Endothelial cell of umbilical vein (primary cell): Measurements from ENCODE around the gene TNFRSF14. TPM values are rescaled to one million over a fixed set of nuclear protein-coding genes. Genes with fewer than 3 reads are reported as not detected.

Source experiments
- BruUV-seq: library from RNA; stranded (reverse); fragments of 400-500 nt; replicated peaks from 2 replicates; lab custom pipeline; 2021; lab: Mats Ljungman, UMichigan
- CTCF ChIA-PET: fragments of 300-600, 350-600 bp; sonication (Branson Sonifier 250); formaldehyde crosslinking; loops from one replicate; lab custom pipeline; 2021; ENCODE audit warnings: antibody characterized with exemption, inconsistent platforms; lab: Charles Lee
- POLR2A ChIA-PET: fragments of 300-600, 350-600 bp; sonication (Branson Sonifier 250); formaldehyde crosslinking; loops from one replicate; lab custom pipeline; 2021; ENCODE audit warnings: antibody characterized with exemption, inconsistent platforms; lab: Charles Lee
- DNase-seq: peaks from one replicate; pipeline ENCODE4 v3.0.0-alpha.2; 2011; ENCODE audit warnings: low read depth, low spot score
- FAIRE-seq: peaks from 2 replicates; lab custom pipeline; 2011; peaks lifted over from hg19 to GRCh38; lab: Jason Lieb, UNC
- H2AFZ ChIP-seq: 2 replicates; pipeline ENCODE4 v1.6.0; 2012; ENCODE audit warnings: low read depth, low read length, control low read depth, inconsistent platforms
- H3K27ac ChIP-seq: 2 replicates; pipeline ENCODE4 v1.5.1; 2011; ENCODE audit warnings: low read depth, mild to moderate bottlenecking, control low read depth, low read length, moderate library complexity; ENCODE audit not compliant: insufficient read depth
- H3K27me3 ChIP-seq, 2 experiments: 2 replicates each; pipeline versions ENCODE4 v1.6.0 to v1.6.1; 2011; ENCODE audit warnings: low read length in 2 of 2, mixed read lengths in 1 of 2; ENCODE audit not compliant: control insufficient read depth in 2 of 2, insufficient read depth in 2 of 2
- H3K36me3 ChIP-seq, 2 experiments: 2 replicates in 1 of 2; 3 replicates in 1 of 2; pipeline ENCODE4 v1.5.1; 2011; ENCODE audit warnings: low read length in 2 of 2, mild to moderate bottlenecking in 1 of 2, moderate library complexity in 1 of 2; ENCODE audit not compliant: control insufficient read depth in 2 of 2, insufficient read depth in 2 of 2; ENCODE audit errors: extremely low read depth in 1 of 2
- H3K4me1 ChIP-seq: 3 replicates; pipeline ENCODE4 v1.5.1; 2011; ENCODE audit warnings: mild to moderate bottlenecking, low read length; ENCODE audit not compliant: control insufficient read depth, insufficient read depth; ENCODE audit errors: extremely low read depth
- H3K4me2 ChIP-seq: 2 replicates; pipeline ENCODE4 v1.6.1; 2011; ENCODE audit warnings: low read length, control low read depth, mixed read lengths; ENCODE audit not compliant: insufficient read depth
- H3K4me3 ChIP-seq, 3 experiments: fragments of 200-600 bp in 1 of 3; sonication (generic), shearing (Covaris generic) in 1 of 3; replicated peaks in 1 of 3; 2 replicates each; pipeline ENCODE4 v1.5.1; 2011 to 2016; ENCODE audit warnings: control low read depth in 3 of 3, low read length in 3 of 3, mild to moderate bottlenecking in 2 of 3, inconsistent platforms in 1 of 3, low read depth in 1 of 3, moderate library complexity in 1 of 3; ENCODE audit not compliant: insufficient read depth in 1 of 3
- H3K79me2 ChIP-seq: 2 replicates; pipeline ENCODE4 v1.6.0; 2012; ENCODE audit warnings: low read length, inconsistent platforms; ENCODE audit not compliant: control insufficient read depth, insufficient read depth
- H3K9ac ChIP-seq: replicated peaks from 2 replicates; pipeline ENCODE3; 2011; ENCODE audit warnings: low read length, control low read depth; ENCODE audit not compliant: insufficient read depth; ENCODE audit errors: extremely low read depth
- H3K9me1 ChIP-seq: replicated peaks from 3 replicates; pipeline ENCODE4 v1.6.0; 2011; ENCODE audit warnings: mild to moderate bottlenecking, low read length; ENCODE audit not compliant: control insufficient read depth, insufficient read depth; ENCODE audit errors: extremely low read depth
- H3K9me3 ChIP-seq: replicated peaks from 2 replicates; pipeline ENCODE4 v1.5.1; 2012; ENCODE audit warnings: low read length, inconsistent platforms; ENCODE audit not compliant: control insufficient read depth, insufficient read depth
- H4K20me1 ChIP-seq: replicated peaks from 2 replicates; pipeline ENCODE3; 2011; ENCODE audit warnings: mild to moderate bottlenecking, low read length; ENCODE audit not compliant: control insufficient read depth, insufficient read depth; ENCODE audit errors: extremely low read depth
- EZH2 ChIP-seq: IDR thresholded peaks from 2 replicates; pipeline ENCODE4 v1.6.1; 2012; ENCODE audit warnings: borderline replicate concordance, low read depth, mild to moderate bottlenecking, moderate library complexity, low read length, inconsistent platforms; ENCODE audit not compliant: severe bottlenecking
- GATA2 ChIP-seq: IDR thresholded peaks from 2 replicates; pipeline ENCODE4 v1.7.0; 2011; ENCODE audit warnings: low read depth, mild to moderate bottlenecking, moderate library complexity, mixed read lengths, low read length; ENCODE audit not compliant: insufficient read length, insufficient read depth
- JUN ChIP-seq: IDR thresholded peaks from 2 replicates; pipeline ENCODE4 v1.6.1; 2011; ENCODE audit warnings: borderline replicate concordance, low read depth; ENCODE audit not compliant: insufficient read length, insufficient read depth
- POLR2A ChIP-seq: IDR thresholded peaks from 2 replicates; pipeline ENCODE4 v1.6.1; 2012; ENCODE audit warnings: low read depth, mild to moderate bottlenecking, control low read depth, low read length
- dilution Hi-C: fragments of 300-500 bp; cut with MboI; formaldehyde crosslinking; loops from one replicate; pipeline ENCODE4 v1.15.0; 2019; ENCODE audit warnings: low sequenced_read_pairs; ENCODE audit not compliant: extremely low pct_ligation_motif_present
- intact Hi-C: fragments of 100-400 bp; cut with micrococcal nuclease; formaldehyde crosslinking; loops from one replicate; pipeline ENCODE4 v1.10.0; 2022
- polyA plus RNA-seq, 4 experiments: library from polyadenylated mRNA; depleted of rRNA in 3 of 4; stranded (reverse) in 3 of 4; unstranded in 1 of 4; fragments of >200 nt; gene quantifications; 2 replicates each; pipeline versions ENCODE4 v1.2.1 to v1.2.3, GENCODE V29; 2011 to 2012; ENCODE audit warnings: missing spikeins in 1 of 4
- total RNA-seq: library from RNA; stranded (reverse); gene quantifications from 2 replicates; pipeline ENCODE4 v1.2.3, GENCODE V29; 2021
- TF ChIP-seq, protein P1 (sequence below), 2 donors: IDR thresholded peaks; 1 replicate in 1 of 2; 2 replicates in 1 of 2; pipeline ENCODE4 v1.5.1; 2011; ENCODE audit warnings: low read length in 2 of 2, mild to moderate bottlenecking in 2 of 2, moderate library complexity in 2 of 2, control low read depth in 1 of 2, inconsistent platforms in 1 of 2, low read depth in 1 of 2; ENCODE audit not compliant: insufficient read depth in 1 of 2; ENCODE audit errors: extremely low read depth in 1 of 2

Gene TNFRSF14
- total and polyA plus RNA-seq, 2 donors (not counting 3 experiments of a cell fraction or from before 2014, with no cell fraction given), result 40.9 to 49.4 TPM

DNA sequence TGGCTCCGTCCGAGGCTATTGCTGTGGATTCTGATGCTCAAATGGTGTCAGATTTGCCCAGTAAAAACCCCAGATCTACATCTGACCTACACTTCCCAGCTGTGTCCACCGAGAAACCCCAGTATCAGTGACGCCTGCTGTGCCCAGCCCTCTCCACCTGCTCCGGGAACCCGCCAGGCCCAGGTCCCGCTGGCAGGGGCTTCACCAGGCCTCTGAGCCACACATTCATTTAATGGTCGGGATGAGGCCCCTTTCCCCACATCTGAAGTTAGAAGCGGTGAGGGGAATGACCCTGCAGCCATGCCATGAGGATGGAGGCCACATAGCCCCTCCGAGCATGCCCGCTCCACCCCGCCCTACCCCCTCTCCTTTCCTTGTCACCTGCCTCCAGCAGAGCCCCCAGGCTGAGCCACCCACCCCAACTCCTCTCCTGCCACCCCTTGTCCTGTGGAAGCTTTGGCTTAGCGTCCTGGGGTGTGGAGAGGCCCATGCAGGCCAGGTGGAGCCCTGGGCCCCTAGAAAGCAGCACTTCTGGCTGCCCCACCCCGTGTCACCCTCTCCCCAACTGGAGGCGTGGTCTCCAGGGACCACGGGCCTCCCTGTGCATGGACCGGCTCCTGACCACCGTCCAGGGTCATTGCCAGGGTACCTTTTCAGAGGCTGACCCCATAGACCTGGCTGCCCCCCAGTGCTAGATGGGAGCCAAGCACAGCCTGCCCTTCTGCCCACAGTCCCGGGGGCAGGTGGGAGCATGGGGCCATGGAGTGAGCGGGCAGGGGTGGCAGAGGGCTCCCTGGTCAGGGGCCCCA, 8.0 kb downstream of the TNFRSF14 start:
- no peak overlapping the region for H3K4me3 ChIP-seq
- POLR2A ChIA-PET, result no interaction called here
- FAIRE-seq (no peak), DNase-seq (no peak)
- H3K9ac ChIP-seq, result no peak overlapping the region
- CTCF ChIA-PET, result no interaction called here
- TF ChIP-seq, protein P1, sequence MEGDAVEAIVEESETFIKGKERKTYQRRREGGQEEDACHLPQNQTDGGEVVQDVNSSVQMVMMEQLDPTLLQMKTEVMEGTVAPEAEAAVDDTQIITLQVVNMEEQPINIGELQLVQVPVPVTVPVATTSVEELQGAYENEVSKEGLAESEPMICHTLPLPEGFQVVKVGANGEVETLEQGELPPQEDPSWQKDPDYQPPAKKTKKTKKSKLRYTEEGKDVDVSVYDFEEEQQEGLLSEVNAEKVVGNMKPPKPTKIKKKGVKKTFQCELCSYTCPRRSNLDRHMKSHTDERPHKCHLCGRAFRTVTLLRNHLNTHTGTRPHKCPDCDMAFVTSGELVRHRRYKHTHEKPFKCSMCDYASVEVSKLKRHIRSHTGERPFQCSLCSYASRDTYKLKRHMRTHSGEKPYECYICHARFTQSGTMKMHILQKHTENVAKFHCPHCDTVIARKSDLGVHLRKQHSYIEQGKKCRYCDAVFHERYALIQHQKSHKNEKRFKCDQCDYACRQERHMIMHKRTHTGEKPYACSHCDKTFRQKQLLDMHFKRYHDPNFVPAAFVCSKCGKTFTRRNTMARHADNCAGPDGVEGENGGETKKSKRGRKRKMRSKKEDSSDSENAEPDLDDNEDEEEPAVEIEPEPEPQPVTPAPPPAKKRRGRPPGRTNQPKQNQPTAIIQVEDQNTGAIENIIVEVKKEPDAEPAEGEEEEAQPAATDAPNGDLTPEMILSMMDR (IDR thresholded peaks at IDR 0.05; ENCODE audit: extremely low read depth in 1 of 2, insufficient read depth in 1 of 2, low read depth in 1 of 2, low read length in 2 of 2), result no peak
- TF ChIP-seq POLR2A (no peak), EZH2 (no peak), GATA2 (no peak), JUN (no peak)
- no TSS peak for BruUV-seq
- no peak overlapping the region for H2AFZ ChIP-seq
- intact Hi-C loops, result loop anchor here (2.0 kb wide), 1 partner anchor 15 kb away; no protein-coding TSS in a partner anchor
- no peak overlapping the region for H3K4me2 ChIP-seq
- peaks cover 0 to 6% of the 10 kb centered on the region in 2 experiments for H3K36me3 ChIP-seq
- H3K4me1 ChIP-seq, result no peaks in the 10 kb centered on the region
- dilution Hi-C loops, result no loop called here
- no peak overlapping the region for H3K27ac ChIP-seq
- no peaks in the 10 kb centered on the region for H3K9me3 ChIP-seq
- H3K79me2 ChIP-seq, result no peaks in the 10 kb centered on the region
- no peaks in the 10 kb centered on the region for H3K27me3 ChIP-seq
- H3K9me1 ChIP-seq, result no peaks in the 10 kb centered on the region
- no peaks in the 10 kb centered on the region for H4K20me1 ChIP-seq
